Stimulated activated CD4-positive, alpha-beta T cell treated with anti-CD3 and anti-CD28 coated beads, Interleukin-4, amount 100 ng/mL, for 4 hours (primary cell): Measurements from ENCODE around the gene RMND5B.
"Not testable (repeated sequence)": the region's sequence is repeated elsewhere in the genome, so short reads cannot be mapped to it uniquely, and the experiment has no call there.

ENCODE experiments used
- DNase-seq, 2 experiments: peaks; one replicate each; pipeline ENCODE4 v3.0.0-alpha.2; 2020

The RMND5B gene

DNA sequence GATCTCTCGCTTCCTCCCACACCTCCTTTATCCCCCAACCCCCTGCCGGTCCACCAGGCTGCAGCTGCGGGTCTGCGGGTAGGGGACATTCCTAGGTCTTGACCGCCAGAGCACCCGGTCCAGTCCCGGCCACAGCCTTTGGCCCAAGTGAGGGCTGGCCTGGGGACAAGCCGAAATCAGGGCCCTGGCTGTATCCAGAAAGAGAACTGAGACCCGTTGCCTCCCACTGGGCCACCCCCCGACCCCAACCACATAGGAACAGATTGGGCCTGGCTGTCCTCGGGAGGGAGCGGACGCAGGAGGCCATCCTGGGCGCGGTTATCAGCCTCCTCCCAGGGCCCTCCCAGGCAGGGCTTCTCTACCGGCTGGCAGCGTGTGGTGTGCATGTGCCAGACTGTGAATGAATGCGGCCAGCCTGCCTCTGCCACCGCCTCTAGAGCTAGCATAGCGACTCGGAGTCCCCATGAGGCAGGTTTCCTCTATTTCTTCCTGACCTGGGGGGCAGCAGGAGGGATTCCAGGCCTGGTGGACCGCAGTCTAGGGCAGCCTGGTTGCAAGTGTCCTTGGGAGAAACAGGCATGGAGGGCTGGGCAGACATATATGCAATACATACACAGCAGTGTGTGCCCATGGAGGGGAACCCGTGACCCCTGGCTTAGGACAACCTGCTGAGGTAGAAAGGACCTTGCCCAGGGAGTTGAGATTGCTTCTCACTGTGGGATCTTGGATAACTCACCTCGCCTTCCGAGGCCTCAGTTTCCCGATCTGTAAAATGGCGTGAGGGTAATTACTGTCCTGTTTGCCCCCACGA, 16.3 kb upstream of the RMND5B start:
- peak; percentile 35 for DNase-seq

GRCh38 chr5:178115136-178115813, 15.5 kb upstream of the RMND5B start:
- DNase-seq = no peak

DNA sequence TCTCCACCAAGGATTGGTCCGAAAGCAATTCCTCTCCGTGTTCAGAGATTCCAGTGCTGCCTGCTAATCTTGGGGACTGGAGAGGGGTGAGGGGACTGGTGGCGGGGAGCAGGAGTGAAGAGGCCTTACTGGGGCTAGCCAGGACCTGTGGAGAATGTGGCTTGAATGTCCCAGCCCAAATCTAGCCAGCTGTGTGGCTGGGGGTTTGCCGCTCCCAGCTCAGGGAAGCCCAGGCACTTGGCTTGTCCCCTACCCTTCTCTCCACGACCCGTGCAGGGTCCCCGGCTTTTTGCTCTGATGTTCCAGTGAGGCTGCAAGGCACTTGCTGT, 15.0 kb upstream of the RMND5B start:
- DNase-seq = no peak

DNA sequence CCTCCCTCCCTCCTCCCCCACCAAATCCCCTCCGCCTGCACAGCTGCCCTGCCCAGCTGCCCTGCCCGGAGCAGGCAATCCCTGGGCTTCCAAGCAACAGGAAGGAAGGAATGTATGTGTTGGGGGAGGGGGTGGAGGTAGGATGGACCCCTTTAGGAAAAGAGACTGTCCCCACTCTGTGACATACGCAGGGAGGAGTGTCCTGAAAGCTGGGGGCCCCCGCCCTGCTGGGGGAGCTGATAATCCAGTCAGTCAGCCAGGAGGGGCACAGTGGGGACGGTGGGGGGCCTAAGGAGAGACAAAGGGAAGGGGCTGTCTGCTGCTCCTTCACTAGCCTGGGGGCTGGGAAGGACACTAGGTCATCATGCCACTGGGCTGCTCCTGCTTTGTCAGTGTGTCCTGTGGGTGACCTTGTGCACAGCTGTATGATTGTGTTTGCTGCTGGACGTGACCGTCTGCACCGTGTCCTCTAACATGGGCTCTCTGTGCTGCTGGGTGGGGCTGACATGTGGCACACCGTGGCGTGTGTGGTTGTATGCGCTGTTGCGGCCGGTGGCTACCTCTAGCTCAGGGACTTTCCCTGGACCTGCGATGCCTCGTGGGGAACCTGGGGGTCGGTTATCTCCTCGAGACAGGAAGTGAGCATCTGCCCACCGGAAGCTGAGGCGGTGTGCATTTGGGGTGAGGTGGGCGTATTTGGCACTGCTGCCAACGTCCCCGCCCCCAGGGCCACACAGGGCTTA, 14.5 kb upstream of the RMND5B start:
- peak; percentile 39 to 76 for DNase-seq

GRCh38 chr5:178117923-178118701, 12.7 kb upstream of the RMND5B start:
- no peak for DNase-seq

GRCh38 chr5:178119915-178120606, 10.8 kb upstream of the RMND5B start:
- no peak for DNase-seq

DNA sequence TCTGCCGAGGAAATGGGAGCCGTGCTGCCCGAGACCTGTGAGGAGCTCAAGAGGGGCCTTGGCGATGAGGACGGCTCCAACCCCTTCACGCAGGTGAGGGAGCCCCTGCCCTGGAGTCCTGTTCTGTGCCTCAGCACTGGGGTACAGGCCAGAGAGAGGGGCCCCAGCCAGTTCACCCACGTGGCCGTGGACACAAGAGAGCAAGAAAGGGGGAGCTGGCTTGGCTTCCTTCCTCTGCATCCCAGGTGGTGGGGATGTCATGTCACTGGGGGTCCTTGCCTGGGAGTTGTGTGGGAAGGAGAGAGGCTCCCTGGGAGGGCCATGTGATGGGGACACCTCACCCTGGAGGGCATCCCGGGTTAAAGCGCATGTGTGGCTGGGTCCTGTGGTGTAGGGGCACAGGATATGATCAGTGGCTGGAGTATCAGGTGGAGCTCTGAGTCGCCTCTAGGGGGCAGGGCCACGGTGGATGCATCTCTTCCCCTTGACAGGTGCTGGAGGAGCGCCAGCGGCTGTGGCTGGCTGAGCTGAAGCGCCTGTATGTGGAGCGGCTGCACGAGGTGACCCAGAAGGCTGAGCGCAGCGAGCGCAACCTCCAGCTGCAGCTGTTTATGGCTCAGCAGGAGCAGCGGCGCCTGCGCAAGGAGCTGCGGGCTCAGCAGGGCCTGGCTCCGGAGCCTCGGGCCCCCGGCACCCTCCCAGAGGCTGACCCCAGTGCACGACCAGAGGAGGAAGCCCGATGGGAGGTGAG, 10.0 kb upstream of the RMND5B start:
- DNase-seq = peak; percentile 70 to 79

GRCh38 chr5:178121391-178122276, 9.2 kb upstream of the RMND5B start:
- DNase-seq = no peak

DNA sequence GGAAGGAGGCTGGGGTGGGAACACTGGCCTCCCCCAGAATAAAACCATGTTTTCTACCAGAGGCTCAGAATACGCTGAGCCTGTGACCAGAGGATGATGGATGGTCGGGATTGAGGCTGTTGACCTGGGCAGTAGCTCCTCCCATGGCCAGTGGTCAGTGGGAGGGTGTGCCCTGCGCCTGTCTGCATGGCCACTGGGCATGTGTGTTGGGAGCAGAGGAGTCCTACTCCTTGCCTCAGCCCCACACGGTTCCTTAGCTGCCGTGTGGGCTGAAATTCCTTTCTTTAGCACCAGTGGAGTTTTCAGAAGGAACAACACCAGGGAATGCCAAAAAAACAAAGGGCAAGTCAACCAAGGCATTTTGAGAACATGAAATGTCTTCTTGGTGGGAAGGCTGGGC, 8.5 kb upstream of the RMND5B start:
- no peak for DNase-seq

- no peak for DNase-seq
Measured at GRCh38 chr5:178123094-178123965, 7.5 kb upstream of the RMND5B start.

DNA sequence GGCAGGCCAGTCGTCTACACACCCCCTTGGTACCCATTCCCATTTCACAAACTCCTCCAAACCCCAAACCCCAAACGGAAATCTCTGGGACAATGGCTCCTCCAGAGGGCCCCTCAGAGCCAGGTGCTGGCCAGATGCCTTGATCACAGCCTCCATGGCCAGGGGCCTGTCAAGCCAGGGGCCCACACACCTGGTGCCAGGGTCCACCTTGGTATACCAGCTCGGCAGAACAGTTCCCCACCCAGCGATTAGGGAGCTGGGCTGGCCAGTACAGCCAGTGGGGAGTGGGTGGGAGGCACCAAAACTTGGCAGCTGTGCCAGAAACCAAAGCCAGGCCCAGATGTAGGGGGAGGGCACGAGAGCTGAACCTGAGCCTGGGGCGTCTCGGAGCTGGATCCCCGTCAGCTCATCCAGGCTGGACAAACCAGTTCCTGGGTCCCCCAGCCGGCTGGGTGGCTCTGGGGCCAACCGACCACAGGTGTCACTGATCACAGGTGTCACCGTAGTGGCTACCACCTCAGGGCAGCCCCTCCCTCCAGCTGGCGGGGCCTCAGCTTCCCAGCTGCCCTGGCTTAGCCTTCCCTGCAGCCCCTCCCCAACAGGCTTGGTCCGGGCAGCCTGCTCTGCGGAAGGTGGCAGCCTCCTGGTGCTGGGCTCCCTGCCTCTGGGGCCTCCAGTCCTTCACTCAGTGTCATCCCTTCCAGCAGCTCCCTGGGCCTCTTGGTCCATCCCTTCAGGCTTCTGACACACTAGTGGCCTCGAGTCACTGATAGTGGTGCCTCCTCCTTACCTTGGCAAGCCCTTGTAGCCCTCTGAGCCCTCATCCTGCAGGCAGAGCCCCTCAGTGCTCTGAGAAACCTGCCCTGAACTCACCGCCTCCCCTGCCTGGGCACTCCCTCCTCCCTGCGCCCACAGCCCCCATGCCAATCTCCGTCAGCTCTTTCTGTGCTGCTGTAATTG, 6.6 kb upstream of the RMND5B start:
- DNase-seq = no peak

- no peak for DNase-seq
Measured at GRCh38 chr5:178125253-178125906, 5.4 kb upstream of the RMND5B start.

DNA sequence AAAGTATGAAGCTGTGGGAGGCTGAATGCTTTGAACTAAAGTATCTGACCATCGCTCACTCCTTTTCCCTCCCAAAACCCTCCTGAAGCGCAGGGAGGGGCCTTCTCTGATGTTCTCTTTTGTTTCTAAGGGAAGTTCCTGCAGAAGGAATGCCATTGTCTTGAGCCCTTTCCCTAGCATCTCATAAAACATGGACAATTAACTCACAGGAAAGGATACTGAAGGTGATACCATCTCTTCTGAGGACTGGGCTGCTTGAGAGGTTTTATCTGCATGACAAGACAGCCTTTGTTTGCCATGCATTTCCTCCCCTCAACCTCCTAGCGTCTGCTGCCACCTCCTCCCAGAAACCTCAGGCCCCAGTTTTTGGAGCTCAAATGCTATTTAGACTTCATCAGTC, 4.3 kb upstream of the RMND5B start:
- DNase-seq = no peak

GRCh38 chr5:178127300-178128009, 3.4 kb upstream of the RMND5B start:
- DNase-seq = not testable (repeated sequence)

DNA sequence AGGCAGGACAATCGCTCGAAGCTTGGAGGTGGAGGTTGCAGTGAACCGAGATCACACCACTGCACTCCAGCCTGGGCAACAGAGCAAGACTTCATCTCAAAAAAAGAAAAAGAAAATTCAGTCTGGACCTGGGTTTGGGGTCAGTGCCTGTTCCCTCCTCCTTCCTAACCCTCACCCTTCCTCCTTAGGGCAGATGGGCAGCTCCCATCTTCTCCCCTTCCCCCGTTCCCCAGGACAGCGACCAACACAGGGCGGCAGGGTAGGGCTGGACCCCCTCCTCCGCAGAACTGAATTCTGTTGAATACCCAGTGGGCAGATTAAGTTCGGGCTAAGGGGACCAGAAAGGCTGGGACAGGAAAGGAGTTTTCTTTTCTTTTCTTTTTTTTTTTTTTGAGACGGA, 1.5 kb upstream of the RMND5B start:
- no peak for DNase-seq

- not testable (repeated sequence) for DNase-seq
Measured at GRCh38 chr5:178130234-178130575, 609 bp upstream of the RMND5B start.

DNA sequence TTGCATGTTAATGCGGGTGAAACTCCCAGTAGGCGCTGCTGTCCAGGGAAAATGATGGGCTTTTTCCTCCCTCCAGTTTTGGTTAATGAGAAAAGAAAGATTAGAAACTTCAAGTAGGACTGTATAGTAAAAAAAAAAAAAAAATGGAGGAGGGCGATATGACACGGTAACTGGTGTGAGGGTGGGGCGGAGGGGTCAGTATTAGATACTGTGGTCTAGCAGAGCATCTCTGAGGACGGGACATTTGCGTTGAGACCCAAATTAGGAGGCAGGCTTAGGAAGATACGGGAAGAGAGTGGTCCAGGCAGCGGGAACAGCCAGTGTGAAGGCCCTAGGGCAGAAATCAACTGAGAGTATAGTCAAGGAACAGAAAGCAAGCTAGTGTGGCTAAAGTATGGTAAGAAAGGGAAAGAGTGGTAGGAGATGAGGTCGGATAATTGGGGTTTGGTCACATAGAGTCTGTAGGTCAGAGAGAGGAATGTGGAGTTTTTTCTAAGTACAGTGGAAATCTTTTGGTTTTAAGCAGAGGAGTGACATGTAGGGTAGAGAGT, 707 bp downstream of the RMND5B start:
- no peak for DNase-seq
